ENCODE results near the gene MAN1C1.

Gene MAN1C1

GRCh38 chr1:25657883-25658760 lies 41.5 kb downstream of the MAN1C1 start:
- TF ChIP-seq ZBTB7A (IDR thresholded peaks at IDR 0.05; ENCODE audit: low read depth) (no peak), CEBPB (IDR thresholded peaks at IDR 0.05) (no peak), YY1 (IDR thresholded peaks at IDR 0.05; ENCODE audit: low read depth) (no peak), REST (IDR thresholded peaks at IDR 0.05; ENCODE audit: low read depth) (no peak), EP300 (IDR thresholded peaks at IDR 0.05; ENCODE audit: borderline replicate concordance) (no peak), RAD21 (IDR thresholded peaks at IDR 0.05; ENCODE audit: low read depth) (no peak), MAX (IDR thresholded peaks at IDR 0.05) (no peak), TAF1 (IDR thresholded peaks at IDR 0.05; ENCODE audit: low read depth) (no peak), TCF12 (IDR thresholded peaks at IDR 0.05; ENCODE audit: low read depth) (no peak), CREB1 (IDR thresholded peaks at IDR 0.05; ENCODE audit: low read depth) (no peak), TEAD4 (IDR thresholded peaks at IDR 0.05) (no peak)

- TF ChIP-seq YY1 (IDR thresholded peaks at IDR 0.05; ENCODE audit: low read depth) (no peak), MAX (IDR thresholded peaks at IDR 0.05) (no peak), ZBTB7A (IDR thresholded peaks at IDR 0.05; ENCODE audit: low read depth) (no peak), TAF1 (IDR thresholded peaks at IDR 0.05; ENCODE audit: low read depth) (no peak), NFIC (IDR thresholded peaks at IDR 0.05) (no peak), USF1 (IDR thresholded peaks at IDR 0.05) (no peak), RAD21 (IDR thresholded peaks at IDR 0.05; ENCODE audit: low read depth) (no peak), CEBPB (IDR thresholded peaks at IDR 0.05) (no peak), FOXM1 (IDR thresholded peaks at IDR 0.05; ENCODE audit: borderline replicate concordance, low read depth) (no peak), TCF12 (IDR thresholded peaks at IDR 0.05; ENCODE audit: low read depth) (no peak), TEAD4 (IDR thresholded peaks at IDR 0.05) (no peak)
Measured at GRCh38 chr1:25658791-25659431, 42.3 kb downstream of the MAN1C1 start.

GRCh38 chr1:25661043-25661815 lies 44.6 kb downstream of the MAN1C1 start:
- no peak for TF ChIP-seq TCF12 (IDR thresholded peaks at IDR 0.05; ENCODE audit: low read depth)

GRCh38 chr1:25662061-25662460 lies 45.5 kb downstream of the MAN1C1 start:
- TF ChIP-seq TEAD4 (IDR thresholded peaks at IDR 0.05), result no peak
- TF ChIP-seq CEBPB (IDR thresholded peaks at IDR 0.05), result no peak
- TF ChIP-seq MAX (IDR thresholded peaks at IDR 0.05), result no peak
- no peak for TF ChIP-seq ZBTB7A (IDR thresholded peaks at IDR 0.05; ENCODE audit: low read depth)
- TF ChIP-seq RAD21 (IDR thresholded peaks at IDR 0.05; ENCODE audit: low read depth), result no peak
- TF ChIP-seq FOXM1 (IDR thresholded peaks at IDR 0.05; ENCODE audit: borderline replicate concordance, low read depth), result no peak
- no peak for TF ChIP-seq NFIC (IDR thresholded peaks at IDR 0.05)
- no peak for TF ChIP-seq TCF12 (IDR thresholded peaks at IDR 0.05; ENCODE audit: low read depth)
- no peak for TF ChIP-seq EP300 (IDR thresholded peaks at IDR 0.05; ENCODE audit: borderline replicate concordance)
- no peak for TF ChIP-seq CREB1 (IDR thresholded peaks at IDR 0.05; ENCODE audit: low read depth)
- no peak for TF ChIP-seq YY1 (IDR thresholded peaks at IDR 0.05; ENCODE audit: low read depth)
- TF ChIP-seq USF1 (IDR thresholded peaks at IDR 0.05), result no peak
- TF ChIP-seq EGR1 (IDR thresholded peaks at IDR 0.05), result no peak
- TF ChIP-seq TAF1 (IDR thresholded peaks at IDR 0.05; ENCODE audit: low read depth), result no peak
- TF ChIP-seq REST (IDR thresholded peaks at IDR 0.05; ENCODE audit: low read depth), result no peak
